Measurements from ENCODE around the gene NAA80.
A peak's percentile ranks its signal among the peaks of the same experiment; 100 is the strongest.

NAA80 gene

GRCh38 chr3:50303013-50303815 lies 4.0 kb upstream of the NAA80 start, which contains the start of gene HYAL1:
HYAL1 (minus strand) TSS chr3:50303574; CDS start chr3:50302956, 618 bp downstream.
- no peak for TF ChIP-seq CTCF (IDR thresholded peaks at IDR 0.05; ENCODE audit: low read depth, low read length)
- H3K4me3 ChIP-seq (ENCODE audit: low read depth, low read length): no peak within 1 kb of the TSS

GRCh38 chr3:50302095-50303012 lies 3.1 kb upstream of the NAA80 start:
- no peak for TF ChIP-seq CTCF (IDR thresholded peaks at IDR 0.05; ENCODE audit: low read depth, low read length)
- H3K4me3 ChIP-seq (ENCODE audit: low read depth, low read length): no peak overlapping the region

- no peak overlapping the region for H3K4me3 ChIP-seq (ENCODE audit: low read depth, low read length)
Measured at GRCh38 chr3:50300681-50301254, 1.6 kb upstream of the NAA80 start.

GRCh38 chr3:50299929-50300680 lies 900 bp upstream of the NAA80 start:
- H3K4me3 ChIP-seq (ENCODE audit: low read depth, low read length): peak overlapping the region; percentile 64
- no peak for TF ChIP-seq CTCF (IDR thresholded peaks at IDR 0.05; ENCODE audit: low read depth, low read length)

More at GRCh38 chr3:50300681-50301254, 1.6 kb upstream of the NAA80 start:
- no peak for TF ChIP-seq CTCF (IDR thresholded peaks at IDR 0.05; ENCODE audit: low read depth, low read length)

- H3K4me3 ChIP-seq (ENCODE audit: low read depth, low read length): peak overlapping the region; percentile 64
- TF ChIP-seq CTCF (IDR thresholded peaks at IDR 0.05; ENCODE audit: low read depth, low read length): no peak
Measured at GRCh38 chr3:50299638-50299928, 378 bp upstream of the NAA80 start.

GRCh38 chr3:50297896-50298725 lies 1.1 kb downstream of the NAA80 start:
- peak overlapping the region; percentile 64 for H3K4me3 ChIP-seq (ENCODE audit: low read depth, low read length)
- no peak for TF ChIP-seq CTCF (IDR thresholded peaks at IDR 0.05; ENCODE audit: low read depth, low read length)

Measured in WI38 (cell line).